ENCODE results near the gene MAEA.

Gene MAEA

DNA sequence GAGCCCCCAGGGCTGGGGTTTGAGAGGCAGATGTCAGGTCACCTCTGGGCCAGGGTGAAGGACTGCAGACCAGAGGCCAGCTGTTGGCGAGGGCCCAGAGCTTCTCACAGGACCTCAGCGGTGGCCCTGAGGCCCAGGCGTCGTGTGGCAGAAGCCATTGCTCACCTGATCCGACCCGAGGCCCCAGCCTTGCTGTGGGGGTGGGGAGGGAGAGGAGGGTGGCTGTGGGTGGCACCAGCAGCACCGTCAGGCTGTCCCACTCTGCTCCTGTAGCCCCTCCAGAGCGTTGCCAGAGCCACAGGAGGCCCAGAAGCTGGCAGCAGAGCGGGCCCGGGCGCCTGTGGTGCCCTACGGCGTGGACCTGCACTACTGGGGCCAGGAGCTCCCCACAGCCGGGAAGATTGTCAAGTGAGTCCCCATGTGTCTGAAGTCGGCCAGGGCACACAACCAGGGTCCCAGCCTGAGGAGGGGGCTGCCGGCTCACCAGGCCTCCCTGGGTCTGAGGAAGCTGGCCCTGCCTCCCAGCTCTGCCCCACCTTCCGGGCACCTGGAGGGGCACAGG is 86.2 kb downstream of the MAEA start:
- TF ChIP-seq, protein P1, sequence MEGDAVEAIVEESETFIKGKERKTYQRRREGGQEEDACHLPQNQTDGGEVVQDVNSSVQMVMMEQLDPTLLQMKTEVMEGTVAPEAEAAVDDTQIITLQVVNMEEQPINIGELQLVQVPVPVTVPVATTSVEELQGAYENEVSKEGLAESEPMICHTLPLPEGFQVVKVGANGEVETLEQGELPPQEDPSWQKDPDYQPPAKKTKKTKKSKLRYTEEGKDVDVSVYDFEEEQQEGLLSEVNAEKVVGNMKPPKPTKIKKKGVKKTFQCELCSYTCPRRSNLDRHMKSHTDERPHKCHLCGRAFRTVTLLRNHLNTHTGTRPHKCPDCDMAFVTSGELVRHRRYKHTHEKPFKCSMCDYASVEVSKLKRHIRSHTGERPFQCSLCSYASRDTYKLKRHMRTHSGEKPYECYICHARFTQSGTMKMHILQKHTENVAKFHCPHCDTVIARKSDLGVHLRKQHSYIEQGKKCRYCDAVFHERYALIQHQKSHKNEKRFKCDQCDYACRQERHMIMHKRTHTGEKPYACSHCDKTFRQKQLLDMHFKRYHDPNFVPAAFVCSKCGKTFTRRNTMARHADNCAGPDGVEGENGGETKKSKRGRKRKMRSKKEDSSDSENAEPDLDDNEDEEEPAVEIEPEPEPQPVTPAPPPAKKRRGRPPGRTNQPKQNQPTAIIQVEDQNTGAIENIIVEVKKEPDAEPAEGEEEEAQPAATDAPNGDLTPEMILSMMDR (IDR thresholded peaks at IDR 0.05; ENCODE audit: low read length) = no peak
- no peak for TF ChIP-seq EZH2 (IDR thresholded peaks at IDR 0.05; ENCODE audit: borderline replicate concordance, low read length)
- Histone ChIP-seq H3K4me3 (ENCODE audit: low read depth, low read length, poor library complexity, severe bottlenecking) (no peak overlapping the region), H3K27ac (ENCODE audit: low read depth, low read length, poor library complexity, severe bottlenecking) (no peak overlapping the region), H3K27me3 (ENCODE audit: insufficient read depth, low read length) (no peaks in the 10 kb centered on the region), H3K9me2 (ENCODE audit: low read depth, low read length) (no peaks in the 10 kb centered on the region), H3F3A (ENCODE audit: insufficient read depth, low read length) (no peaks in the 10 kb centered on the region), H3K9ac (ENCODE audit: low read length) (no peak overlapping the region), H3K9me3 (ENCODE audit: low read length) (no peaks in the 10 kb centered on the region), H3K4me1 (ENCODE audit: insufficient read depth, low read length, severe bottlenecking) (no peaks in the 10 kb centered on the region), H4K20me1 (ENCODE audit: insufficient read depth, low read length) (no peaks in the 10 kb centered on the region), H3K36me3 (ENCODE audit: insufficient read depth, low read length) (no peaks in the 10 kb centered on the region), H3K4me2 (ENCODE audit: low read length) (no peak overlapping the region), H2AFZ (ENCODE audit: low read length) (no peak overlapping the region), H3K79me2 (ENCODE audit: insufficient read depth, low read length) (no peaks in the 10 kb centered on the region)

DNA sequence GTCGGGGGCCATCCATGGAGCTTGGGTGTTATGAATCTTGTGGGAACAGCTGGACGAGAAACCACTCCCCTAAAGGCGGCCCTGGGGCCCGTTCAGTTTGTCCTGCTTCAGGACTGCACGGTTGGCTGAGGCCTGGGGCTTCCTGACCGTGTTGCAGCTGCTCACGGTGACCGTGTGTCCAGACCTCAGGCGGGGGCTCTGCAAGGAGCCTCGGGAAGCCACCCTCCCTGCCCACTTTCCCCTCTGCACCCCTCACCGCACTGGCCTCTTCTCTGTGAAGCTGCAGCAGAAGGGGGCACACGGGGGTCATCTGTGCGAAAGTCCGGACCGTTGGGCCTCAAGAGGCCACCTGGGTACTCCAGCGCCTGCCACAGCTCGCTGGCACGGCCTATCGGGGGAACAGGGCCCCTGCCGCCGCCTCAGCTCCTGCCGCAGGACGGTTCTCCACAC is 86.7 kb downstream of the MAEA start:
- H3K79me2 ChIP-seq (ENCODE audit: insufficient read depth, low read length) = no peaks in the 10 kb centered on the region
- H2AFZ ChIP-seq (ENCODE audit: low read length) = no peak overlapping the region
- H3K9me3 ChIP-seq (ENCODE audit: low read length) = no peaks in the 10 kb centered on the region
- H3F3A ChIP-seq (ENCODE audit: insufficient read depth, low read length) = no peaks in the 10 kb centered on the region
- H3K27me3 ChIP-seq (ENCODE audit: insufficient read depth, low read length) = no peaks in the 10 kb centered on the region
- no peaks in the 10 kb centered on the region for H3K36me3 ChIP-seq (ENCODE audit: insufficient read depth, low read length)
- H3K4me3 ChIP-seq (ENCODE audit: low read depth, low read length, poor library complexity, severe bottlenecking) = no peak overlapping the region
- H3K9me2 ChIP-seq (ENCODE audit: low read depth, low read length) = no peaks in the 10 kb centered on the region
- H3K4me2 ChIP-seq (ENCODE audit: low read length) = no peak overlapping the region
- no peak overlapping the region for H3K9ac ChIP-seq (ENCODE audit: low read length)
- no peak for TF ChIP-seq EZH2 (IDR thresholded peaks at IDR 0.05; ENCODE audit: borderline replicate concordance, low read length)
- TF ChIP-seq, protein P1 (IDR thresholded peaks at IDR 0.05; ENCODE audit: low read length) = no peak
- no peak overlapping the region for H3K27ac ChIP-seq (ENCODE audit: low read depth, low read length, poor library complexity, severe bottlenecking)
- no peaks in the 10 kb centered on the region for H4K20me1 ChIP-seq (ENCODE audit: insufficient read depth, low read length)
- H3K4me1 ChIP-seq (ENCODE audit: insufficient read depth, low read length, severe bottlenecking) = no peaks in the 10 kb centered on the region

DNA sequence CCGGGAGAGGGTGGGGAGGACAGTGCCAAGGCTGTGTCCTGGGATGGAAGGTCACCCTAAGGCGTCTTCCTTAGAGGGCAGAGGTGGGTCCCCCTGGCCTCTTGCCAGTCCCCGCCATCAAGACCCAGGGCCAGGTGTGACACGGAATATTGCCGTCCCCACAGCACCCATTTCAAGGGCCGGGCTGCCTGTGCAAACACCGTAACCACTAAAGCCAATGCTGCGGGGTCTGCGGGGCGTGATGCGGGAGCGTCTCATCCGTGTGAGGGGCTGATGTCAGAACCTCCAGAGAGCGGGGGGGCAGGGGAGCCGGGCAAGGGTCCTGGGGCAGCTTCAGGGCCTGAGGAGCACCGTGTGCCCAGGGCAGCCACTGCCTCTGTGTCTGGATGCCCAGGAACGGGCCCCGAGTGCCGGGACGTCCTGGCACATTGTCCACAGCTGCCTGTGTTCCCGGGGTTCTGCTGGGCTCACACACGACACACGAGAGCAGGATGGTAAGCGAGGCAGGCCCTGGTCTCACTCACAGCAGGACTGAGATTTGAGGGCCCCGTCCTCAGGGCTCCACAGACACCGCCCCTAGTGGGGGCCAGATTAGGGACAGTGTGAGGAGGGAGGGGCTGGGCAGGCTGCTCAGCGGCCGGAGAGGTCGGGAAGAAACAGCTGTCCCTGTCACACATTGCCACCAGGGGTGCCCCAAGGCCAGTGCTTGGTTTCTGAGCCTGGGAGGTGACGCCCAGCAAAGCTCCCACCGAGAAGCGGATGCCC is 87.3 kb downstream of the MAEA start:
- no peak overlapping the region for H2AFZ ChIP-seq (ENCODE audit: low read length)
- no peak overlapping the region for H3K4me3 ChIP-seq (ENCODE audit: low read depth, low read length, poor library complexity, severe bottlenecking)
- H3K27me3 ChIP-seq (ENCODE audit: insufficient read depth, low read length) = no peaks in the 10 kb centered on the region
- H3K9ac ChIP-seq (ENCODE audit: low read length) = no peak overlapping the region
- no peaks in the 10 kb centered on the region for H3K9me3 ChIP-seq (ENCODE audit: low read length)
- H3K4me2 ChIP-seq (ENCODE audit: low read length) = no peak overlapping the region
- TF ChIP-seq, protein P1 (IDR thresholded peaks at IDR 0.05; ENCODE audit: low read length) = no peak
- TF ChIP-seq EZH2 (IDR thresholded peaks at IDR 0.05; ENCODE audit: borderline replicate concordance, low read length) = no peak
- H3F3A ChIP-seq (ENCODE audit: insufficient read depth, low read length) = no peaks in the 10 kb centered on the region
- H3K9me2 ChIP-seq (ENCODE audit: low read depth, low read length) = no peaks in the 10 kb centered on the region
- no peak overlapping the region for H3K27ac ChIP-seq (ENCODE audit: low read depth, low read length, poor library complexity, severe bottlenecking)
- no peaks in the 10 kb centered on the region for H3K4me1 ChIP-seq (ENCODE audit: insufficient read depth, low read length, severe bottlenecking)
- no peaks in the 10 kb centered on the region for H3K79me2 ChIP-seq (ENCODE audit: insufficient read depth, low read length)
- no peaks in the 10 kb centered on the region for H3K36me3 ChIP-seq (ENCODE audit: insufficient read depth, low read length)
- H4K20me1 ChIP-seq (ENCODE audit: insufficient read depth, low read length) = no peaks in the 10 kb centered on the region

Data from OCI-LY1 (cell line).